HG03378 (cell line): Measurements from ENCODE around the gene MEST.
"Not testable (repeated sequence)": the region's sequence is repeated elsewhere in the genome, so short reads cannot be mapped to it uniquely, and the experiment has no call there.

Experiments used
- ATAC-seq: cut with Tn5 transposase; IDR thresholded peaks from one replicate; pipeline ENCODE4 v1.9.1; 2021; ENCODE audit warnings: mild to moderate bottlenecking, moderate library complexity; ENCODE audit not compliant: unreplicated experiment

MEST gene

GRCh38 chr7:130521258-130521951 is 29.5 kb downstream of the MEST start:
- no peak for ATAC-seq

GRCh38 chr7:130523519-130524125 is 31.7 kb downstream of the MEST start:
- ATAC-seq, result not testable (repeated sequence)

- ATAC-seq, result no peak
These were observed 32.7 kb downstream of the MEST start for GRCh38 chr7:130524628-130525027.

DNA sequence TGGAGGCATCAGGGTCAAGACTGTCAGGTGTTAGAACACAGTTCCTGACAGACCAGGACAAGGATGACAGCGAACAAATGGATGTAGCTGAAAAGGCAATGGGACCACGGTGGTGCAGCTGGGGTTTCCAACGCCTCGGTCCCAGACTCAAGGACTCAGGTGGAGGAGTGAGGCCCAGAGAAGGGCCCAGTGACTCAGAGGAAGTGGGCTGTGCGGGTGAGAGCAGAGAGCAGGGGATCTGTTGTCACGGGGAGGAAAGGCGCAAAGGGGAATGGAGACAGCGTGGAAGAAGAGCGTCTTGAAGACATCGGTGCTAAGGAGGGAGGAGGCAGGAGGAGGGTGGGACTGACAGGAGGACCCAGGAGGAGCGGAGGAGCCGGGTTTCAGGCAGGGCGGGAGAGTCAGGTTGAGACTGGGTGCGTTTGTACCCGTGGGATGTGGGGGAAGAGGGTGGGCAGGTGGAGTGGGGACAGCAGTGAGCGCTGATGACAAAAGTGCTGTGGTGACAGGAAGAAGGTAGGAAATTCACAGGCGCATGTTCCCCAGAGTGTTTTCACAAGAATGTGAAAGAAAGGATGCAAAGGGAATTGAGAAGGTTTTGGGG is 36.0 kb downstream of the MEST start:
- ATAC-seq, result not testable (repeated sequence)

DNA sequence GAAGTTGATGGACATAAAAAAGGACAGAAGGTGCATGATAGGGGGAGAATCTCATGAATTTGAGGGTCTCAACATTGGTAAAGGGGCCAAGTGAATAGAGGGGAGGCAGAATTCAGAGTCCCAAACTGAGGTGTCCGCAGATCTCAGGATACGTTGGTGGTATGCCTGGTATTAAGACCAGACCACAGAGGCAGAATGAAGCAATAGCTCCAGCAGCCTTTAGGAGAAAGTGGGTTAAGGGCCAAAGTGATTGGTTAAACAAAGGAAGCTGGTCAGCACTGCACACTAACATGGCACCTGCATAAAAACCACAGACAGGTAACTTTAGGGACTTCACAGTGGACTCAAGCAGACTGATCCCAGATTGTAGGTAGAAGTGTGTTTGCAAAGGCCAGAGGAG is 37.5 kb downstream of the MEST start:
- no peak for ATAC-seq

DNA sequence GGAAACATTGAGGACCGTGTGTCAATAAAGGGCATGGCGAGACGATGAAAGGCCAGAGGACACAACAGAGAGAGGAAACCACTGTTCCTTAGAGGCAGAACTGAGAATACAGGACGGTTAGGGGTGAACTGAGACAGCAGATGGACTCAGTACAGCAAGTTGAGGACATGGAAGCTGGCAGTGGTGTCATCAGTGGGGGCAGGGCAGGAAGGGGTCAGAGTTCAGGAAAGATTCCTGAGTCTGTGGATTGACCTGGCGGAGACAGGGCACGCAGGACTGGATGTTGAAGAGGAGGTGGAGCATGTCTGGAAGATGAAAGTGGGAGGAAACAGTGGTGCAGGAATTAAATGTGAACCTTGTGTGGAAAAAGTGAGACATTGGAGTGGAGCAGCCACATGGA is 46.0 kb downstream of the MEST start:
- ATAC-seq, result not testable (repeated sequence)

DNA sequence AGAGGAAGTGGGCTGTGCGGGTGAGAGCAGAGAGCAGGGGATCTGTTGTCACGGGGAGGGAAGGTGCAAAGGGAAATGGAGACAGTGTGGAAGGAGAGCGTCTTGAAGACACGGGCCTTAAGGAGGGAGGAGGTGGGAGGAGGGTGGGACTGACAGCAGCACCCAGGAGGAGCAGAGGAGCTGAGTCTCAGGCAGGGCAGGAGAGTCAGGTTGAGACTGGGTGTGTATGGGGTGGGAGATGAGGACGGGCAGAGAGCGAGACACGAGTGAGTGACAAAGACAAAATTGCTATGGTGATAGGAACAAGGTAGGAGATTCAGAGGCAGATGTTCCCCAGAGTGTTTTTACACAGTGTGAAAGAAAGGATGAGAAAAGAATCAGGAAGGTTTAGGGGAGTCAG is 49.4 kb downstream of the MEST start:
- ATAC-seq, result not testable (repeated sequence)

DNA sequence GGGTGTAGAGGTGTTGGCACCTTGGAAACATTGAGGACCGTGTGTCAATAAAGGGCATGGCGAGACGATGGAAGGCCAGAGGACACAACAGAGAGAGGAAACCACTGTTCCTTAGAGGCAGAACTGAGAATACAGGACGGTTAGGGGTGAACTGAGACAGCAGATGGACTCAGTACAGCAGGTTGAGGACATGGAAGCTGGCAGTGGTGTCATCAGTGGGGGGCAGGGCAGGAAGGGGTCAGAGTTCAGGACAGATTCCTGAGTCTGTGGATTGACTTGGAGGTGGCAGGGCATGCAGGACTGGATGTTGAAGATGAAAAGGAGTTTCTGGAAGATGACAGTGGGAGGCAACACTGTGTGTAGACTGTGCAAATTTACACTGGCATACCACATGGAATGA is 50.4 kb downstream of the MEST start:
- ATAC-seq, result not testable (repeated sequence)

GRCh38 chr7:130543487-130544010 is 51.7 kb downstream of the MEST start:
- ATAC-seq, result no peak

GRCh38 chr7:130544356-130544755 is 52.5 kb downstream of the MEST start:
- ATAC-seq, result no peak

GRCh38 chr7:130553398-130554029 is 61.6 kb downstream of the MEST start:
- no peak for ATAC-seq

GRCh38 chr7:130554481-130554880 is 62.6 kb downstream of the MEST start:
- ATAC-seq, result no peak
